ENCODE measurements around the gene MICAL3.

- TF ChIP-seq CTCF (IDR thresholded peaks at IDR 0.05; ENCODE audit: low read length) (no peak), EZH2 (IDR thresholded peaks at IDR 0.05; ENCODE audit: borderline replicate concordance, low read length) (no peak)
These were observed 116.7 kb downstream of the MICAL3 start for GRCh38 chr22:17907748-17908051.
